Measurements from ENCODE around the gene DPT.

The DPT gene

DNA sequence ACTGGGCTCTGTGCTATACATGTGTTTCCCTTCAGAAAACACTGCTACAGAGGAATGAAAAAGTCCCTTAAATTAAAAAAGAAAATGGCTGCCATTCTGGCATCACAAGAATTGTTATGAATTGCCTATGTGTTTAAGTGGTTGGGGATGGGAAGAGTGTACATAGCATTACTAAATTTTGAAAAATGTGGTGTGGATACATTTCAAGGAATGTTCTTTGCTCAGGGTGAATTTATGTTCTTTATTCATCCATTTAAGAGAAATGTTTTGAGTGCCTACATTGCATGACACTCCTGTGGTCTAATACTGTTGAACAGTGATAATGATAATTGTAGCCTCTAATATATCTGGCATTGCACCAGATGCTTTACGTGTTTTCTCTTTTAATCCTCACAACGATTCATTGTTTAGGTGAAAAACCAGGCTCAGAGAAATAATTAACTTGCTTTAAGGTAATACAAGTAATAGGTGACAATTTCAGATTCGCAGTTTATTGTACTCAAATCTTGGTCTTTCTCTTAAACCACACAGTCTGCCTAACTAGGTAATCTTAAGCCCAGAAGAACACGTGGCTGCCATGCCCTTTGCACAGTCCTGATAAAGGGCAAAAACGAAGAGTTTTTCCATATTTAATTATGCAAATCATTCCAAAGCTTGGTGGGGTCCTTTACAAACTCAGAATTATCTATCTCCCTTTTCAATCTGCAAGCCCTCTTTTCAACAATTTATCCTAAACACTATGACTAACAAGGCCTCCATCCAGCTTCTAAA is 31.5 kb downstream of the DPT start:
- no peak for DNase-seq

DNA sequence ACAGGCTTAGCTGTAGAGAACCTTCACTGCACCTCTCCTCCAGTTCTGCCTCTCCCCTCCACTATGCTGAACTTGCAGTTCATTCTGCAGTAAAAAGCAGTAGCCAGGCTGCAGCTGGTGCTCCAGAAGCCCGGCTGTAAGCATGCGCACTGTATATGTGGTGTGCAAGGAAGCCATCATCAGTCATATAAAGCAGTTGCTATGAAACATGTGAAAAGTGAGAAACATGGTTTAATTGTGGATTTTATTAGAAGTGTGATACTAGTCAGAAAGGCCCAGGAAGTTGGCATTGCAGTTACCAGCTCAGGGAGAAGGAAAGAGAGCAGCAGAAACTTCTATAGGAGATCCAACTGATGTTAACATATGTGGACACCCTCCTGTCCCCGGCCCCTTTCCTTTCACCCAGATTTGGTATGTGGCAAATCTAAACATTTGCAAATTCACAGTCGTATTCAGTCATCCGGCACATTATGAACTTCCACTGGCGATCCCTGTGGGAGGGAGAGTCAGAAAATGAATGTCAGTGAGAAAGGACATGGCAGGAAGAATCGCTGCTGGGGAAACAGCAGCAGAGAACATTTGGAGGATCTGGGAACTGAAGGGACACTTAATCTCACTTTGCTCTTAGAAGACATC is 32.8 kb downstream of the DPT start:
- no peak for DNase-seq

DNA sequence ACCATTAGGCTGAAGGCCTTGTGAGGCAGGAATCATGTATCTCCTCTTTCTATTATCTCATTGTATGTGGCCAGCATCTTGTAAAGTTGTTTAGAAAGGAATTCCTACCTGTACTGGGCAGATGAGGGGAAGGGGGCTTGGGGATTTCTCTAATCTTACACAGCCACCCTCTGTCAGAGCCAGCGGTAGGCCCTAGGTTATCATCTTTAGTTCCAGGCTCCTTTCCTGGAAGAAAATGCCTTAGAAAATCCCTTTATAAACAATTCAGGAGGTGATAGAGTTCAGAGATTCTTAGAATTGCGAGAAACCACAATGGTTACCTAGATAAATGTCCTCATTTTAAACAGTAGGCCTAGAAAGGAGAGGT is 35.2 kb downstream of the DPT start:
- no peak for DNase-seq

DNA sequence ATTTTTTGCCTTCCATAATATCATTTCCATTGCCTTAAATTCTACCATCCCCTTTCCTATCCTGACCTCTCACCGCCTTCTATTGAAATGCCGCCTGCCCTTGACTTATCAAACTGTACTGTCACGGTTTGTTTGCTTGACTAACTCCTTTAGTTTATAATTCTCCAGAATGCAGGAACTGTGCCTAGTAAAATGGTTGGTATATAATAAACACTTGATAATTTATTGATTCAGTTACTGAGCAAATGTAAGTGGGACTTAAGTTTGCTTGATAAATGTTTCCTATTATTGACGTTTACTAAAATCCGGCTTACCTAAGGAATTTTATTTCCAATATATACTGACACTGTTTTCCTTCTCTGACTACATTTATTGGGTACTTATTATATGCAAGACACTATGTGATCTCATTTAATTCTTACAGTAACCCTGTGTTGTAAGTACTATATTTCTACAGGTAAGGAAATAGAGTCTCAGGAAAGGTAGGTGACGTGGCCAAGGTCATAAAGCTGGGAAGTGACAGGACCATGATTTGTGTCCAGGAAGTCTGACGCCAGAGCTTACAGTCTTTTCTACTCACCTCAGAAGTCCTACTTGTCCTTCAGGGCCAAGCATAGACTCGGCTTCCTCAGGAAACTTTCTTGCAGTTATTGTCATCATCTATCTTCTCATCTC is 35.7 kb downstream of the DPT start:
- DNase-seq = no peak

DNA sequence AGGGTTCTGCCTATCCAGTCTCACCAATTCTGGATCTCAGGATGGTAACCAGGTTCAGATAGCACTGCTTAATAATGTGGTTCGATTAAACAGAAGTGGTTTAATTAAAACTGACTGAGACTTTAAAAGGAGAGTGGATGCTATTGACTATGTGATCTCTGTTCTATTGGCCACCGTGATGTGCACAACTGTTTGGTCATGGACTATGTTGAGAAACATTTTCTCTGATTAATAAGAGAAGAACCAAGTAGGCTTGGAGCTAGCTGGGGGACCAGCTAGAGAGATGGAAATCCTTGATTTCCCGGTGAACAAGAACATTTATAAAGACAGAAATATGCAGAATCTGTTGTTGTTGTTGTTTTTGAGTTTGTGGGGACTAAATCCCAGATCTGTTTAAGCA is 36.5 kb downstream of the DPT start:
- DNase-seq = no peak

DNA sequence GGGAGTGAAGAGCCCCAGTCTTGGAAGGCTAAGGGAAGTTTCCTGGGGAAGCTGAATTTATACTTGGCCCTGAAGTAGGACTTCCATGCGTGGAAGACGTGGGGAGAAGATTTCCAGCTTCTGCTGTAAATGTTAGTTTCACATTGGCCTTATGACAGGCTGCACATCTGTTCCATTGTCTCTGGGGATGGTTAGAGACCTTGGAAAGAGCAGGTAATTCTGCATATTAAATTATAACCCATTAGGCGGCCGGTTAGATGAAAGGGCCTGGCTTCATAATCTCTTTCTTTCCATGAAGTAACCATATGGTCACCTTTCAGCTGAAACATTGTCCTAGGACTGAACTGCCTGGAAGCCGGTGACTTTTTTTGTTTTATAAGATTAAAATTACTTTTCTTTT is 37.5 kb downstream of the DPT start:
- DNase-seq = no peak

DNA sequence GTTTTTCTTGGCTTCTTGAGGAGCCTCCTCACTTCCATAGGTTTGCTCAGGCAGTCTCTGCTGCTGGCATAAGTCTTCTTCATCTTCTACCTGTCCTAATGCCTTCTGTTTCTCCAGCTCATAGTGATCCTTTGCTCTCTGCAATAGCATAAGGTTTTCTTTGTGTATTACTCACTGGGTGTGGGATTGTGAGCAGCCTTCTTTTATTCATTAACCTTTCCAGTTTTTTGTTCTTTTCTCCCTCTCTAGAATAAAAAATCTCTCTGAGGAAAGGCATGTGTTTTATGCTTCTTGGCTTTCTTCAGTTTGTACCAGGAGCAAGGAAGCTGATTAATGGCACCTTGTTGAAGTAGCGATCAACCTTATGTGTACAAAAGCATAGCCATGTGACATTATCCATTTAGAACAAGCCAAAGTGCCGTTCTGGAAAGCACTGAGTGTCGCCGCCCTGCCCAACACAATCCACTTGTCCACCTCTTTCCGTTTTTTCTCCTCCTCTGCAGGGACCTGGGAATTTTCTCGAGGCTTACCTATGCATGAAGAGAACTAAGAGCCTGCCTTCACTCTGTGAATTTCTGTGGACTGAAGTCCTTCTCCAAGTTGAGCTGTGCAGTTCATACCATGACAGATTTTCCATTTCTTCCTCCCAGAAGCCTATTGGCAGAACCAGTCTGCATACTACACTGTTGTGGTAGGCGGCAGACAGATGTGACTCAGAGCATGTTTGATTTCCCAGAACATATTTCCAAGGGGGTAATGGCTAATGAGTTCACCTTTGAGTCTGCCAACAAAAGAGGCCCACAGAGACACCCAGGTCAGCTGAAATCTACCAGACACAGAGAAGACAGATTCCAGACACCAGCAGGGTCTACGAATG is 39.0 kb downstream of the DPT start:
- DNase-seq = no peak

DNA sequence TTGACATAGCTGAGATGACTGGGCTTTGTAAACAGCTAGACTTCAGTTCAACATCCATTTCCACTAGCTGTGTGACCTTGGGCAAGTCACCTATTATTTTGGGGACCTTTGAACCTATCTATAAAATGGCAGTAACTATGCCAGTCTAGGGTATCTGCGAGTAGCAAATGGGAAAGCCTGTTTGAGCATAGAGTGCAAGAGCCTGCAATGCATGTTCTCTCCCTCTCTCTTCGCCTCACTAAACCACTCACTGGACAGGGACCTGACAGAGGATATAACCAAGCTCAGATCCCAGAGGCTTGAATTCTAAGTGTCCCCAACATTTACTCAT is 39.7 kb downstream of the DPT start:
- no peak for DNase-seq

DNA sequence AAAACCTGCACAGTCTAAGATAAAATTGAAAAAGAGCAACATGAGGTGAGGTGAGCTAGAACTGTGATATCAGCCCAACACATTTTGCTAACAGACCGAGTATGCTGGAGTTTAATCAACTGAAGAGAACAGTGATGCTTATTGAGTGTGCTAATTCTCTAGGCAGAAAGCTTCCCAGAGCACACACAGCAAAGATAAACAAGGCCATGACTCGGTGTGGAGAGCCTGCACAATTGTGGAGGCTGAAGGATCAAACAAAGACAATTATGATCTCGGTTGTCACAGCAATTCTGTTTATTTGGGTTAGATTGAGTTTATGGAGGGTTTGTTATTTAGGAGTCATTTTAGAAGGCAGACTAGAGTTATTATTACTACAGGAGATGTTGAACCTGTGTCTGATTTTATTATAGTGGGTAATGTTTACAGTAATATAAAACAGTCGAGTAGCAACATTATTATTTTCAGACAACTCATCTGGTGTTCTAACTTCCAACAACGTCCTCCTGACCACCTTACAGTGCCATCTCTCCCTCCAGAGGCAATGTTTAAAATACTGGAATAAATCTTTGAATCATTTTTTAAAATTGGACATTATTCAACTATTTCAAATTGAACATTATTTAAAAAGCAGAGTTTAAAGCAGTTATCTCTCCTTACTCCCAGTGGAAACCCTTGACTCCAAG is 40.2 kb downstream of the DPT start:
- no peak for DNase-seq

DNA sequence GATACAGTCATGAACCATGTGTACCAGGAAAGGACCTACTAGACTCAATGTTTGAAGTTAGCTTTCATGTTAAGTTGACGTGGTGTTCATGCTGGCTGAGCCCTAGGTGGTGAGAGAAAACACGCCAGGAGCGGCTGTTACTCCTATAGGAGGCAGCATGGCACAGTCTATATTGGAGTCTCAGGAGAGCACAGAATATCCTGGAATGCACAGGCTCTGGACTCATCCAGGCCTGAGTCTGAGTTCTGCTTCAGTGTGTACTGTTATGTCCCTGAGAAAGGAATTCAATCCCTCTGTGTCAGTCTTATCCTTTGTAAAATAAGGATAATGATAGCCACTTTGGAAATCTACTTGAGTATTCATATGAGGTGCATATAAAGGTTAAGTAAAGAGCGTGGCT is 41.2 kb downstream of the DPT start:
- no peak for DNase-seq

DNA sequence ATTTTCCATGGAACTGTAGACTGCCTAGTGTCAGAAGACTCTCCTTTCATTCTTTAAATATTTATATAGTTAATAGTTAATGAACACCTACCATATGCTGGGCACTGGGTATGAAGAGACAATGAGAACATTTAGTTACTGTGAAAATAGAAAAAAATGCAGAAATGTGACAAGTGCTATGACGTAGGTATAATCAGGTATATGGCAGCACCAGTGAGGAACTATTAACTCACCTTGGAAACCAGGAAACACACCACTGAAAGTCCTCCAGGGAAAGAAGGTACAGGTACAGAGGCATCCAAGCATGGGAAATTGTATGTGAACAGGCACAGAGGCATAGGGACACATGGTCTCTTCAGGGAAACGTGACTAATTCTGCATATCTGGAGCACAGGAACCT is 42.3 kb downstream of the DPT start:
- no peak for DNase-seq

DNA sequence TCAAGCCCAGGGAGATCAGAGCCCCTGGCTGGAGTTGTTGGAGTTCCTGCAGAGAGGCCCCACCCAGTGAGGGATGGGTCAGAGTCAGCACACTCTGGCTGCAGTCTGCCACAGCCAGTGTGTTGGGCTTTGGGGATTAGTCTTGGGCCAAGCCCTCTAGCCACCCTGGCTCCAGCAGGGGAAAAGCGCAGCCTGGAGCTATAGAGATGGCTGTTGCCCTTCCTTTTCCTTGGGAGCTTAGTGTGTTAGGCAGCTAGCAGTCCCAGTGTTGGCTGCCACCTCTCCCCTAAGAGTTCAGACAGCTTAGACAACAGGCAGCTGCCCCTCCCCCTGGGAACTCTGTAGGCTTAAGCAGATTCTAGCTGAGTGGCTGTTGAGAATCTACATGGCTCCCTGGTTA is 45.1 kb downstream of the DPT start:
- no peak for DNase-seq

DNA sequence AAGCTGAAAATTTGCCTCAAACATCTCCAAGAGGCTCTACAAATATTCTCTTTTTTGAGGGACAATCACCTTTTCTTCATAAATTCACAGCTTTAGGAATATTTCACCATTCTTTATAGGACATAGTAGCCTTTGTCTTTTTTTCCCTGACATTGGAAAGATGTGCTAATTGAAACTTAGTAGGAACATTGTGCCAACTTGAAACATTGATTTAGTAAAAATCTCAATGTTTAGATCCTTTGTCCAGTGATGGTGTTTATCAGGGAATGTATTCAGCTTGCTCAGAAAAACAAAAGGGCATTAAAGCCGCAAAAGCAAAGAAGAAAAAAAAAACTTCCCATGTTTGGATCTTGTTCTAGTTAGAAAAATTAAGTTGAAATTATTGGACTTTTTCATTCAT is 52.1 kb downstream of the DPT start:
- DNase-seq = no peak

DNA sequence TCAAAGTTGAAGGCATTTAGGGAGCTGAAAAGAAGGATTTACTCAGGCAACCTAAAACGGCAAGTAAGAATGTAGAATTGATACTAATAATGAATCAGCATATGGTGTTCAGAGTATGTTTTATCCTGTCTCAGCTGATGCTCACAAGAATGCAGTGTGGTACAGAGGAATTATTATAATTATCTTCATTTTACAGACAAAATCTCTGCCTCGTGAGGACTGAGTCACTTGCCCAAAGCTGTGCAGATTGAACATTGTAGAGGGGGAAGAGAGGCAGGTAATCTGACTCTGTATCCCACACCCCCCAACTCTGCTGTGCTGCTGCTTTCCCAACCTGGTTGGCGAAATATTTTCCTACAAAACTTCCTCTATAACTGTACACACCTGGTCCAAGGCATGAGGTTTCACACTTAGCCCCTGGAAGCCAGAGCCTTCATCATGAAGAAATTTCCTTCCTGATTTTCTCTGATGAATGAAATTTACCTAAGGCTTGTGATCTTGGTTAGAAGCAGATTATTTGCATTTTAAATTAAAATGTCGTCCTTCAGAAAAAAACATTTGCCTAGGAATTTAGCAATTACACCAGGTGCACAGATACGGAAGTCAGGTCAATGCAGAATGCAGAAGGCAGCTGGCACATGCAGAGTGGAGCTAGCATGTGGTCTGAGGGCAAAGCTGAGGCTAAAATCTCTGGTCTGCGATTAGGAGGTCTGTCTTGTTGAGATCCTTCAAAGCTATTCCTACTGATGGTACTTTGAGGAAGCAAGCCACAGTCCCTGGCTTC is 52.8 kb downstream of the DPT start:
- no peak for DNase-seq

DNA sequence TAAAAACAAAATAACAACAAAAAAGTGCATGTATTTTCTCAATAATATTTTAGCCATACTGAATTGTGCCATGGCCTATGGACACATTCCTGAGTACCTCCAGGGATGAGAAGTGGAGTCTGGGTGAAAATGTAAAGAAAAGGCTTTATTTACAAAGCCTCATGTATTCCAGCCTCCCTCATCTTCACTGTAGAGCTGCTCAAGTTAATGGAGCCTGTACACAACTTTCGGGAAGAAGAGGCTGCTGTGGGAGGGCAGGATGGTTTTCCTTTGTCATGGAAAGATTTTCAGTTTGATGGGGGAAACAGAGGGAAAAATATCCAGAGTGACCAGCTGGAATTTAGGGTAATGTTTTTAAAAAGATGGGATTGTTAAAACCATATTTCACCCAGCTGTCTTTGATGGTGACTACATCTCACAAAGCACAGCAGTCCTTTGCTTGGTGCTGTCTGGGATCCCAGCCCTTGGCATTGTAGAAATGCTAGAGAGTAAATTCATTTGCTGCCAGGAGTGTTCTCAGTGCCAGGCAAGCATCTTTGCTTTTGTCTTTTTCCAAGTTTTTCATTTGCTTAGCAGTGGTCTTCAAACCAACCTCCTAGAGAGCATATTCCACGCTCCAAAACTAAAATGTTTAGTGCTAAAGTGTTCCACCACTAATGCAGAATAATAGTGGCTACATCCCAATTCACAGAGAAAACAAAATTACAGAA is 54.9 kb downstream of the DPT start:
- DNase-seq = no peak

DNA sequence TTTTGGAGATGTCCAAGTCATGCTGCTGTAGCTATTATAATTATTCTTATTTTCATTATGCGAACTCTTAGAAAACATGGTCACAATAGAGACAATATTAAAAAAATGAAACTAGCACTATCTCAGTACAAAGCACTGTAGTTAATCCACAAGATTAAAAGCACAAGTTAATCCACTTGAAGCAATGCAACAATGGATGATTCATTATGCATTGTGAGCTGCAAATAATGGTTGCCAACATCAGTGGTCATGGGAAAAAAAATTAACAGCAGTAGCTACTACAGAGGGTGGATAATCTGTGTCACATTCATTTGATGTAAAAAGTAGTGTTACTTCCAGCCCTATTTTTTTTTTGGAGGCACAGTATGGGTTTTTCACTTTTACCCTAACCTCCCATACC is 56.7 kb downstream of the DPT start:
- DNase-seq = no peak

DNA sequence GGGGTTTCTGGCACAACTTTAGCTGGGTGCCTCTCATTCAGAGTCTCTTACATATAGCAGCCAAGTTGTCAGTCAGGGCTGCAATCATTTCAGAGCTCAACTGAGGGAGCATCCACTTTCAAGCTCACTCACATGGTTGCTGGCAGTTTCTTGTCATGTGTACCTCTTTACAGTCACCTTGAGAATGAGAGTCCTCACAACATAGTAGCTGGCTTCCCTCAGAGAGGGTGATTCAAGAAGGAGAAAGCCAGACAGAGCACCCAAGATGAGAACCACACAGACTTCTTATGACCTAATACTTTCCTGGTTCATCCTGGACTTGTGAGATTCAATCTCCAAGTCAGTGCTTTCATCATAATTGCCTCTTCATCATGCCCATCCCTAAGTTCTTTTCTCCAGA is 57.2 kb downstream of the DPT start:
- DNase-seq = no peak

DNA sequence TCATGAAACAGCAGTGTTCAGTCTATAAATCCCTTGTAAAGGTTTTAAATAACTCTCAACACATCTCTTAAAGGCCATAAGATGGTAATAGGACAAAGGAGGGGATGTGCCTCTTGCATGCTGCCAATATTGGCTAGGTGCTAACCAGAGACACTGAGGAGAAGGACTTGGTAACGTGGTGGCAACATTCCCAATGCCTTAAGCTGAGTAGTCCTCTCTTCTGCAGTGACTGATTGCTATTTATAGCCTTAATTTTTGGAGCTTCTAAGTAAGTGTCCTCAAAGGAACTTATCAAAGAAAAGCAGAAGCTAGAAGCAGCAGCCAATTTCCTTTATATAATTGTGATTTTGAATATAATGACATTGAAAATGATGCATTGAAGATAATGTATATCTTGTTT is 63.0 kb downstream of the DPT start:
- DNase-seq = no peak

DNA sequence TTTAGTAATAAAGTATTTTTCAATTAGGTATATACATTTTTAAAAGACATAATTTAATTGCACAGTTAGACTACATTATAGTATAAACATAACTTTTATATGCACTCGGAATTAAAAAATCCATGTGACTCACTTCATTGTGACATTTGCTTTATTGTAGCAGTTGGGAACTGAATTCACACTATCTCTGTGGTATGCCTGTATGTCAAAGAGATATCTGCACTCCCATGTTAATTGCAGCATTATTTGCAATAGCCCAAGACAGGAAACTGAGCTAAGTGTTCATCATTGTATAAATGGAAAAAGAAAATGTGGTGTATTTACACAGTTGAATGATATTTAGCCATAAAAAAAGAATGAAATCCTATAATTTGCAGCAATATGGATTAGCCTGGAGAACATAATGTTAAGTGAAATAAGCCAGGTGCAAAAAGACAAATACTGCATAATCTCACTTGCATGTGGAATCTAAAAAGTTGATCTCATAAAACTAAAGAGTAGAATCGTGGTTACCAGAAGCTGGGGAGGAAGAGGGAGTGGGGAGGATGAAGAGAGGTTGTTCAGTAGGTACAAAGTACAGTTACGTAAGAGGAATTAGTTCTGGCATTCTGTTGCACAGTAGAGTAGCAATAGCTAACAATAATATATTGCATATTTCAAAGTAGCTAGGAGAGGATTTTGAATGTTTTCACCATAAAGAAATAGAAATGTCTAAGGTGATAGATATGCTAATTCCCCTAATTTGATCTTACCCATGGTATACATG is 64.8 kb downstream of the DPT start:
- DNase-seq = no peak

DNA sequence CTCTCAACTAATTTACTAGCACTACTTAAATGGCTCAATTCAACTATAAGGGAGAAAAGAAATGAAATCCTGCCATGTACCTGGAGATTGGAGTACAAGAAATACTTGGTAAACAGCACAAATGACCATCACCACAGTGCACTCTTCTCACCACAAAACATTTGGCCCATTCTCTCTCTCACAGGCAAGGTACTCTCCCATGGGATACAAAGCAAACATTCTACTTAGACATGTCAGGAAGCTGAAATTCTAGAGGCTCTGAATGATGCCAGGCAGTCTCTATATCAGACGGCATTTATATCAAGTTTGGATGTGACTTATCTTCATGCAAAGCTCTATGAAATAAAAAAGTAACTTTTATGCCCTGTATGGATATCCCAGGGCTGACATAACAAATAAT is 72.5 kb downstream of the DPT start:
- no peak for DNase-seq
